Transverse colon (tissue), 4 donors: ENCODE data around the gene PDILT. TPM values are rescaled to one million over a fixed set of nuclear protein-coding genes. Genes with fewer than 3 reads are reported as not detected.

Experiments
- DNase-seq: peaks from one replicate; pipeline ENCODE4 v3.0.0-alpha.2; 2019
- H3K27ac ChIP-seq, 4 donors: fragments of 200-600 bp; sonication (generic); 2 replicates each; pipeline ENCODE4 v1.5.1; 2016 to 2018; ENCODE audit warnings: inconsistent platforms in 4 of 4
- H3K27me3 ChIP-seq: fragments of 200-600 bp; sonication (generic); 2 replicates; pipeline ENCODE4 v1.5.1; 2017; ENCODE audit warnings: inconsistent platforms
- H3K36me3 ChIP-seq, 4 donors: fragments of 200-600 bp; sonication (generic); 2 replicates each; pipeline ENCODE4 v1.5.1; 2017 to 2019; ENCODE audit warnings: inconsistent platforms in 4 of 4
- H3K4me1 ChIP-seq, 4 donors: fragments of 200-600 bp; sonication (generic); 2 replicates each; pipeline ENCODE4 v1.5.1; 2017 to 2020; ENCODE audit warnings: inconsistent platforms in 4 of 4
- H3K4me3 ChIP-seq, 4 donors: fragments of 200-600 bp; sonication (generic); 1 replicate in 1 of 4; 2 replicates in 3 of 4; pipeline versions ENCODE4 v1.5.1 to v1.6.1; 2017 to 2019; ENCODE audit warnings: inconsistent platforms in 4 of 4
- H3K9me3 ChIP-seq, 2 donors: fragments of 200-600 bp; sonication (generic); 2 replicates each; pipeline ENCODE4 v1.5.1; 2017 to 2019; ENCODE audit warnings: inconsistent platforms in 2 of 2
- EP300 ChIP-seq: sonication (generic); formaldehyde crosslinking; IDR thresholded peaks from one replicate; pipeline ENCODE4 v1.6.1; 2017; ENCODE audit warnings: antibody characterized with exemption, low read depth
- POLR2A ChIP-seq: fragments of 450-650 bp; IDR thresholded peaks from one replicate; pipeline ENCODE4 v1.6.1; 2016; ENCODE audit warnings: antibody characterized with exemption, mild to moderate bottlenecking, moderate library complexity
- POLR2AphosphoS5 ChIP-seq, 3 donors: sonication (generic); formaldehyde crosslinking; IDR thresholded peaks; one replicate each; pipeline ENCODE4 v1.6.1; 2016; ENCODE audit warnings: antibody characterized with exemption in 3 of 3
- WGBS, 2 donors: methylation state at CpG; one replicate each; pipeline ENCODE4 v1.1.5; 2018; ENCODE audit warnings: low coverage in 1 of 2; 5-methylcytosine and 5-hydroxymethylcytosine counted together
- in situ Hi-C, 4 donors: fragments of 200-750 bp; cut with MboI; loops; one replicate each; pipeline versions ENCODE4 v1.15.0 to v1.15.1; 2017; ENCODE audit warnings: low sequenced_read_pairs in 3 of 4, low pct_ligation_motif_present in 1 of 4, low pct_unique_long_range_greater_than_20kb in 1 of 4
- intact Hi-C: fragments of 100-400 bp; cut with DNase I; formaldehyde crosslinking; loops from one replicate; pipeline ENCODE4 v1.15.1; 2023; ENCODE audit warnings: low total_unique reads
- total RNA-seq, 4 donors: library from RNA; depleted of rRNA; stranded (reverse); fragments of >200 nt; gene quantifications; one replicate each; pipeline ENCODE4 v1.1.0, GENCODE V29; 2016
- TF ChIP-seq, protein P1 (sequence below), 5 experiments: fragments of 200-600 bp in 3 of 5; fragments of 450-650 bp in 2 of 5; sonication (generic) in 3 of 5; IDR thresholded peaks; 1 replicate in 2 of 5; 2 replicates in 3 of 5; pipeline ENCODE4 v1.5.1; 2016 to 2017; ENCODE audit warnings: antibody characterized with exemption in 5 of 5, inconsistent platforms in 3 of 5, mild to moderate bottlenecking in 2 of 5, moderate library complexity in 1 of 5

The PDILT gene
- total RNA-seq, 4 donors from 2014 or later: not detected

DNA sequence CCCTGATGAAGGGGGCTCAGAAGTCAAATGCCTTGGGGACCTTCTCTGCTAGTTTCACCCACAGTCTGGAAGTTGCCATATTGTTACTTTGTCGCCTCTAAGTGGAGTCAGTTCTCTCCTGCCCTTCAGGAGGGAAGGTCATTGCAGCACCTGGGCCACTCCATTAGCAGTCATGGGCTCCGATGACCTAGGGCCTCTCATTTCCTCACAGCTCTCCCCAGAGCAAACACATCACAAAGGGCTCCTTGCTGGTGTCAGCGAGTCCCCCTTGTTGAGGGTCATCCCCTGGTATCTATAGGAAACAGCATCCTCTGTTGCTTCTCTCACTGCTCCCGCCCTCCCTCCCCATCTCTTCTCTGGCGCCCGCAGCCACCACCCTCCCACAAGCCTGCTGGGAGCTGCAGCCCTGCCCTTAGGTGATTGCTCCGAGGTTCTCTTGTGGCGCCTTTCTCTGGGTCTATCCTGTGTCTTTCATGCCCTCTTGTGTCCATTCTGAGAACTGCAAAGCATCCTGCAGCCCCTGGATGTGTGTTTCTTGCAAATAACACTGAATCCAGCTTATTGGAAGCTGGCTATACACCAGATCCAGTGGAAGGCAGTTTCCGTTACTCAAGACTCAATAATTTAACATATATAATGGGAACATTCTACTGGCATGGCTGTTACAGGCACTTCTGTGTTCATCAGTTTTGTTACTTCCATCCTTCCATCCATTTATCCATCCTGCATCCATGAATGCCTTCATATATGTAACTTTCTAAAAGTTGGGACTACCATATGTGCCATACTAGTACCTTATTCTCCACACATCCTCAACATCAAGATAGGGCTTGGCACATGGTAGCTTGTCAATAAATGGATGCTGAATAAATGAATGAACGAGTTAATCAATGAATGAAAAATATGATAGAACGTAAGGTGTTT, 21.2 kb downstream of the PDILT start:
- Histone ChIP-seq H3K36me3 (no peaks in the 10 kb centered on the region), H3K27me3 (peaks cover 8% of the 10 kb centered on the region), H3K9me3 (no peaks in the 10 kb centered on the region), H3K4me3 (no peak overlapping the region), H3K27ac (no peak overlapping the region), H3K4me1 (no peaks in the 10 kb centered on the region)
- in situ Hi-C loops: loop anchor here (5.0 to 25.0 kb wide), 5 partner anchors 471 to 821 kb away; partner anchors contain the start of gene VPS35L (in 1 of the 4)
- TF ChIP-seq, protein P1, sequence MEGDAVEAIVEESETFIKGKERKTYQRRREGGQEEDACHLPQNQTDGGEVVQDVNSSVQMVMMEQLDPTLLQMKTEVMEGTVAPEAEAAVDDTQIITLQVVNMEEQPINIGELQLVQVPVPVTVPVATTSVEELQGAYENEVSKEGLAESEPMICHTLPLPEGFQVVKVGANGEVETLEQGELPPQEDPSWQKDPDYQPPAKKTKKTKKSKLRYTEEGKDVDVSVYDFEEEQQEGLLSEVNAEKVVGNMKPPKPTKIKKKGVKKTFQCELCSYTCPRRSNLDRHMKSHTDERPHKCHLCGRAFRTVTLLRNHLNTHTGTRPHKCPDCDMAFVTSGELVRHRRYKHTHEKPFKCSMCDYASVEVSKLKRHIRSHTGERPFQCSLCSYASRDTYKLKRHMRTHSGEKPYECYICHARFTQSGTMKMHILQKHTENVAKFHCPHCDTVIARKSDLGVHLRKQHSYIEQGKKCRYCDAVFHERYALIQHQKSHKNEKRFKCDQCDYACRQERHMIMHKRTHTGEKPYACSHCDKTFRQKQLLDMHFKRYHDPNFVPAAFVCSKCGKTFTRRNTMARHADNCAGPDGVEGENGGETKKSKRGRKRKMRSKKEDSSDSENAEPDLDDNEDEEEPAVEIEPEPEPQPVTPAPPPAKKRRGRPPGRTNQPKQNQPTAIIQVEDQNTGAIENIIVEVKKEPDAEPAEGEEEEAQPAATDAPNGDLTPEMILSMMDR (IDR thresholded peaks at IDR 0.05): peak; percentile 63 to 79 (median 73)
- no peak for TF ChIP-seq POLR2AphosphoS5 (IDR thresholded peaks at IDR 0.05)
- intact Hi-C loops: loop anchor here (5.0 kb wide), 1 partner anchor 471 kb away; no protein-coding TSS in a partner anchor
- WGBS, 2 donors: 32 to 40% methylated on average over 5 to 10 of the region's 11 CpGs
- peak; percentile 47 for DNase-seq

DNA sequence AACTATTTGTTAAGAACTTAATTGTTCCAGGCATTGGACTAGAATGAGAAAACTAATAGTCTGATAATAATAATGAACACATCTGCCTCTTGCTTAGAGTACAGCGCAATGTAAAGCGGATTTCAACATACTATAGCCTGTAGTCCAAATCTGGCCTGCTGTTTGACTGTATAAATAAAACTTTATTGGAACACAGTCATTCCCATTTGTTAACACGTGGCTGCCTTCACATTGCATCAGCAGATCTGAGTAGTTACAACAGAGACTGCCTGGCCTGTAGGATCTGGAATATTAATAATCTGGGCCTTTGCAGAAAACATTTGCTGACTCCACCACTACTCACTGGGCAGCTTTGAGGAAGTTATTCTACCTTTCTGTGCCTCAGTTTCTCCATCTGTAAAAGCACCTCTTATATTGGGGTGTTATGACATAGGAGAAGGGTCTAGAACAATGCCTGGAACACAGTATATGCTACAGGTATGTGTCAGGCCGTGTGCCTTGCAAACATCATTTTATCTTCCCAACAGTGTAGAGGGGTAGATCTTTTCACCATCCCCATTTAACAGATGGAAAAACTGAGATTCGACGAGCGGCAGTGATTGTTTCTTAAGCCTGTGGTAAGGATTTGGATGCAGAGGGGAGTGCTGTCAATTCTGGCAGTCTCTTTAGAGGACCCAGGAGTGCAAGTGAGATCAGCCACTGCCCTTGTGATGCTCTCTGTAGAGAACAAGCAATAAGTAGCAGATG, 22.2 kb downstream of the PDILT start:
- intact Hi-C loops: loop anchor here (5.0 kb wide), 1 partner anchor 470 kb away; no protein-coding TSS in a partner anchor
- no peaks in the 10 kb centered on the region for H3K9me3 ChIP-seq
- H3K4me1 ChIP-seq: no peaks in the 10 kb centered on the region
- in situ Hi-C loops: loop anchor here (5.0 to 25.0 kb wide), 5 partner anchors 470 to 820 kb away; partner anchors contain the start of gene VPS35L (in 1 of the 4)
- H3K36me3 ChIP-seq: no peaks in the 10 kb centered on the region
- no peak for TF ChIP-seq POLR2AphosphoS5 (IDR thresholded peaks at IDR 0.05)
- no peak for TF ChIP-seq EP300
- TF ChIP-seq, protein P1 (IDR thresholded peaks at IDR 0.05): no peak
- no peak for TF ChIP-seq POLR2A
- no peak overlapping the region for H3K4me3 ChIP-seq
- H3K27ac ChIP-seq: no peak overlapping the region
- DNase-seq: no peak
- peaks cover 8% of the 10 kb centered on the region for H3K27me3 ChIP-seq
- 90 to 91% methylated on average over 2 to 7 of the region's 7 CpGs for WGBS, 2 donors

GRCh38 chr16:20380782-20381181, 23.8 kb downstream of the PDILT start:
- no peak for DNase-seq
- in situ Hi-C loops (loop anchor here (5.0 to 25.0 kb wide), 5 partner anchors 468 to 818 kb away; partner anchors contain the start of gene VPS35L (in 1 of the 4)), intact Hi-C loops (loop anchor here (5.0 kb wide), 1 partner anchor 468 kb away; no protein-coding TSS in a partner anchor)
- no peaks in the 10 kb centered on the region for H3K36me3 ChIP-seq
- TF ChIP-seq, protein P1 (IDR thresholded peaks at IDR 0.05): no peak
- TF ChIP-seq POLR2AphosphoS5 (IDR thresholded peaks at IDR 0.05) (no peak), POLR2A (no peak), EP300 (no peak)
- H3K27ac ChIP-seq: no peak overlapping the region
- H3K27me3 ChIP-seq: no peaks in the 10 kb centered on the region
- whole genome bisulfite sequencing, 2 donors: 54 to 80% methylated on average over 1 to 3 of the region's 3 CpGs
- H3K4me1 ChIP-seq: no peaks in the 10 kb centered on the region
- no peaks in the 10 kb centered on the region for H3K9me3 ChIP-seq
- H3K4me3 ChIP-seq: no peak overlapping the region

GRCh38 chr16:20377181-20377580, 27.4 kb downstream of the PDILT start:
- WGBS, 2 donors: 53 to 57% methylated on average over 5 of the region's 5 CpGs
- Histone ChIP-seq H3K4me3 (no peak overlapping the region), H3K27me3 (peaks cover 5% of the 10 kb centered on the region), H3K4me1 (no peaks in the 10 kb centered on the region), H3K9me3 (no peaks in the 10 kb centered on the region), H3K27ac (no peak overlapping the region), H3K36me3 (no peaks in the 10 kb centered on the region)
- no peak for DNase-seq
- intact Hi-C loops (no loop called here), in situ Hi-C loops (loop anchor here in 2 of 4 donors (25.0 kb wide), 2 partner anchors 465 to 815 kb away; partner anchors contain the start of gene VPS35L (in 1 of the 2))
- TF ChIP-seq, protein P1 (IDR thresholded peaks at IDR 0.05): no peak
- TF ChIP-seq POLR2A (no peak), POLR2AphosphoS5 (IDR thresholded peaks at IDR 0.05) (no peak), EP300 (no peak)
